Hepatocyte (in vitro differentiated cells): ENCODE measurements around the gene RTN4RL1.

Experiments used
- EZH2 ChIP-seq: fragments of 200-600 bp; sonication (generic); IDR thresholded peaks from 2 replicates; pipeline ENCODE4 v1.6.1; 2016; ENCODE audit warnings: antibody characterized with exemption, mild to moderate bottlenecking, borderline replicate concordance
- TF ChIP-seq, protein P1 (sequence below): fragments of 200-600 bp; sonication (generic); IDR thresholded peaks from 2 replicates; pipeline ENCODE4 v1.5.1; 2016; ENCODE audit warnings: antibody characterized with exemption, mild to moderate bottlenecking; ENCODE audit not compliant: poor library complexity

DNA sequence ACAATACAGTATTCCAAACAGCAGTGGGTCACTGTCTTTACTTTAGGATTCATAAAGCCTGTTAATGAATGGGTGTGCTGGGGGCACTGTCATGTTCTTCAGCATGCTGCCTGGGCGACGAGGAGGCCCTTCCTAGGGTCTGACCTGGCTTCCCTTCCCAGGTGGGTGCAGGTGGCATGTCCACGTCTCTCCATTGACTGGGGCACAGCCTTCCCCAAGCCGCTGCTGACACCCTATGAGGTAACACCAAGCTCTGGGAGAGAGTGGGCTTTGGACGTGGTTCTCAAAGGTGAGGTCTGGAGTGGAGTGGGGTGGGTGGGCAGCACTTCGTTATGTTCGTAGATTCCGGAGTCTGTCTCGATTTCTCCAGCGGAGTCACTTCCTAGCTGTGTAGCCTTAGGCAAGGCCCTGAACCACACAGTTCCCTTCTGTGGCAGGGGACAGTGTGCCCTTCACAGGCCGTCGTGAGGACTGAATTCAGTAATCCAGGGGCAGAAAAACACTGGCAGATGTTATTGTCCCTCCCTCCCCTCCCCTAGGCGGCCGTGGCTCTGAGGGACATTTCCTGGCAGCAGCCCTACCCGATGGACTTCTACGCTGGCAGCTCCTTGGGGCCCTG is 15.9 kb upstream of the RTN4RL1 start:
- no peak for TF ChIP-seq EZH2
- TF ChIP-seq, protein P1, sequence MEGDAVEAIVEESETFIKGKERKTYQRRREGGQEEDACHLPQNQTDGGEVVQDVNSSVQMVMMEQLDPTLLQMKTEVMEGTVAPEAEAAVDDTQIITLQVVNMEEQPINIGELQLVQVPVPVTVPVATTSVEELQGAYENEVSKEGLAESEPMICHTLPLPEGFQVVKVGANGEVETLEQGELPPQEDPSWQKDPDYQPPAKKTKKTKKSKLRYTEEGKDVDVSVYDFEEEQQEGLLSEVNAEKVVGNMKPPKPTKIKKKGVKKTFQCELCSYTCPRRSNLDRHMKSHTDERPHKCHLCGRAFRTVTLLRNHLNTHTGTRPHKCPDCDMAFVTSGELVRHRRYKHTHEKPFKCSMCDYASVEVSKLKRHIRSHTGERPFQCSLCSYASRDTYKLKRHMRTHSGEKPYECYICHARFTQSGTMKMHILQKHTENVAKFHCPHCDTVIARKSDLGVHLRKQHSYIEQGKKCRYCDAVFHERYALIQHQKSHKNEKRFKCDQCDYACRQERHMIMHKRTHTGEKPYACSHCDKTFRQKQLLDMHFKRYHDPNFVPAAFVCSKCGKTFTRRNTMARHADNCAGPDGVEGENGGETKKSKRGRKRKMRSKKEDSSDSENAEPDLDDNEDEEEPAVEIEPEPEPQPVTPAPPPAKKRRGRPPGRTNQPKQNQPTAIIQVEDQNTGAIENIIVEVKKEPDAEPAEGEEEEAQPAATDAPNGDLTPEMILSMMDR = no peak
